K562 (cell line): Measurements from ENCODE around the gene SLC22A3.

ENCODE experiments used
- EGR1 ChIP-seq: fragments of 450-650 bp; conservative IDR thresholded peaks from 2 replicates; pipeline ENCODE4 v1.6.1; 2017; ENCODE audit warnings: mild to moderate bottlenecking
- PHF8 ChIP-seq: fragments of 200-600 bp; sonication (generic); IDR thresholded peaks from 2 replicates; pipeline ENCODE4 v1.6.1; 2012; ENCODE audit warnings: mixed run types, mild to moderate bottlenecking, inconsistent platforms, low read length, moderate library complexity, borderline replicate concordance
- ZNF592 ChIP-seq: fragments of 450-650 bp; IDR thresholded peaks from 2 replicates; pipeline ENCODE4 v1.6.1; 2017; ENCODE audit warnings: antibody characterized with exemption, mild to moderate bottlenecking
- ZNF707 ChIP-seq: fragments of 250-450 bp; sonication (Bioruptor Pico); conservative IDR thresholded peaks from 2 replicates; pipeline ENCODE4 v1.8.0; 2022; ENCODE audit warnings: inconsistent platforms, mild to moderate bottlenecking, moderate library complexity
- TF ChIP-seq, protein P1 (sequence below): fragments of 450-650 bp; conservative IDR thresholded peaks from 2 replicates; pipeline ENCODE4 v1.6.1; 2016; ENCODE audit warnings: missing genetic modification characterization, low read depth, mild to moderate bottlenecking, missing compliant biosample characterization, moderate library complexity

- no peak for TF ChIP-seq EGR1
- TF ChIP-seq ZNF707 (CRISPR knock-in tag): no peak
- TF ChIP-seq ZNF592: no peak
- TF ChIP-seq PHF8: no peak
- TF ChIP-seq, protein P1, sequence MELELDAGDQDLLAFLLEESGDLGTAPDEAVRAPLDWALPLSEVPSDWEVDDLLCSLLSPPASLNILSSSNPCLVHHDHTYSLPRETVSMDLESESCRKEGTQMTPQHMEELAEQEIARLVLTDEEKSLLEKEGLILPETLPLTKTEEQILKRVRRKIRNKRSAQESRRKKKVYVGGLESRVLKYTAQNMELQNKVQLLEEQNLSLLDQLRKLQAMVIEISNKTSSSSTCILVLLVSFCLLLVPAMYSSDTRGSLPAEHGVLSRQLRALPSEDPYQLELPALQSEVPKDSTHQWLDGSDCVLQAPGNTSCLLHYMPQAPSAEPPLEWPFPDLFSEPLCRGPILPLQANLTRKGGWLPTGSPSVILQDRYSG: no peak
Observed at GRCh38 chr6:160327981-160328380, 20.2 kb upstream of the SLC22A3 start.
